ENCODE data around the gene VPS50.

GRCh38 chr7:93212881-93213280 lies 19.3 kb upstream of the VPS50 start:
- TF ChIP-seq, protein P1, sequence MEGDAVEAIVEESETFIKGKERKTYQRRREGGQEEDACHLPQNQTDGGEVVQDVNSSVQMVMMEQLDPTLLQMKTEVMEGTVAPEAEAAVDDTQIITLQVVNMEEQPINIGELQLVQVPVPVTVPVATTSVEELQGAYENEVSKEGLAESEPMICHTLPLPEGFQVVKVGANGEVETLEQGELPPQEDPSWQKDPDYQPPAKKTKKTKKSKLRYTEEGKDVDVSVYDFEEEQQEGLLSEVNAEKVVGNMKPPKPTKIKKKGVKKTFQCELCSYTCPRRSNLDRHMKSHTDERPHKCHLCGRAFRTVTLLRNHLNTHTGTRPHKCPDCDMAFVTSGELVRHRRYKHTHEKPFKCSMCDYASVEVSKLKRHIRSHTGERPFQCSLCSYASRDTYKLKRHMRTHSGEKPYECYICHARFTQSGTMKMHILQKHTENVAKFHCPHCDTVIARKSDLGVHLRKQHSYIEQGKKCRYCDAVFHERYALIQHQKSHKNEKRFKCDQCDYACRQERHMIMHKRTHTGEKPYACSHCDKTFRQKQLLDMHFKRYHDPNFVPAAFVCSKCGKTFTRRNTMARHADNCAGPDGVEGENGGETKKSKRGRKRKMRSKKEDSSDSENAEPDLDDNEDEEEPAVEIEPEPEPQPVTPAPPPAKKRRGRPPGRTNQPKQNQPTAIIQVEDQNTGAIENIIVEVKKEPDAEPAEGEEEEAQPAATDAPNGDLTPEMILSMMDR (IDR thresholded peaks at IDR 0.05): no peak
- TF ChIP-seq EZH2 (IDR thresholded peaks at IDR 0.05; ENCODE audit: borderline replicate concordance, insufficient read depth, low read depth, low read length, poor library complexity, severe bottlenecking): no peak
